HG02852 (cell line): ENCODE results near the gene PYGM.
"Not testable (repeated sequence)": the region's sequence is repeated elsewhere in the genome, so short reads cannot be mapped to it uniquely, and the experiment has no call there.

Experiments
- ATAC-seq: cut with Tn5 transposase; IDR thresholded peaks from one replicate; pipeline ENCODE4 v1.9.1; 2021; ENCODE audit warnings: mild to moderate bottlenecking, moderate library complexity; ENCODE audit not compliant: unreplicated experiment

The PYGM gene

DNA sequence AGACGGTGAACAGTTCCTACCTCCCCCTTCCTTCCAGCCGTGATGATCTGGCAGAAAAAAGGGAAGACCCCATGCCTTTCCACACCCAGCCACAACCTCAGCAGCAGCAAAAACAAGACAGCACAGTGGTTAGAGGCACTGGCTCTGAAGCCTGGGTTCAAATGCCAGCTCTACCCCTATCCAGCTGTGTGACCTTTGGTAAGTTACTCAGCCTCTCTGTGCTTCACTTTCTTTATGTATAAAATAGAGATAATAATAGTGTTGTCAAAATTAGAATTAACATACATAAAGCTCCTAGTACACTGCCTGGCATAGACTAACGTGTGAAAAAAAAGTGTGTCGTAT is 41.0 kb downstream of the PYGM start:
- ATAC-seq: no peak

DNA sequence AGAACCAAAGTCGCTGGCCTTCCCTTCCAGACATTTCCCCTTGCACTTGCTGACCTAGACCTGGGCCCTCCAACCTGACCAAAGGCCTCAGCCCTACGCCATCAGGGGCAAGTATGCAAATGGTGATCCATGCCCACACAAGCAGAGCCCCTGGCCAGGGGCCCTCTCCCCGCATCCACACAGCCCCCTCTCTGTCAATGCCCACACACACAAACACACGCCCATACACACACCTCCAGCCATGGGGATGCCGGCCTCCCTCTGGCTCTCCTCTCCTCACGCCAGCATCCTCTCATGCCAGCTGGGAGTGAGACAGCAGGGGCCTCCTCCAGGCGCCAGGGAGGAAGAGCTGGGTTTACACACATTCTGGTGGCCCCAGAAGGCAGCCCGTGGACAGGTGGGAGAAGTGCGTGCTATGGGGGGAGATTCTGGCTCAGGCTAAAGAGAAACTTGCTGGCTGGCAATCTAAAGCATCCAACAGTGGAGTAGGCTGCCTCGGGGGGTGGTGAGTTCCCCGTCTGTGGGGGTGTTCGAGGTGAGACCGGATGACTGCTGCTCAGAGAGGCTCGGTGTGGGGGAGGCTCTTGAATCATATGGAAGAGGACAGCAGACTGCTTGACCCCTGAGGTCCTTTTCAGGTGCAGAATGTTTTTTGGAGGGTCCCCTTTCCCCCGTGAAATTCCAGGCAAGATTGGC is 41.5 kb downstream of the PYGM start:
- no peak for ATAC-seq

DNA sequence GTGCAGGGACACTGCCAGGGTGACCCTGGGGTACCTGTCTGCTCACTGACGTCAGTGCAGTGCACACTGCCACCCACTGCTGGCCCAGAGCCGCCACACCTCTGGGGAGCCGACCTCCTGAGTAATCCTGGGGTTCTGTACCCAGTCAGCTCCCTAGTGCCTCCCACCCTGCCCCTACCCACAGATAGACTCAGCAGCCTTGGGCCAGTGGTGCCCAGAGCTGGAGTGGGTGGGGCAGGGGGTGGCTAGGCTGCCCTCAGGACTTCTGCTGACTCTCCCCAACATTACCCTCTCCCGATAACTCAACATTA is 42.6 kb downstream of the PYGM start:
- ATAC-seq: no peak

- ATAC-seq: no peak
These were observed 43.1 kb downstream of the PYGM start for GRCh38 chr11:64716473-64717267.

DNA sequence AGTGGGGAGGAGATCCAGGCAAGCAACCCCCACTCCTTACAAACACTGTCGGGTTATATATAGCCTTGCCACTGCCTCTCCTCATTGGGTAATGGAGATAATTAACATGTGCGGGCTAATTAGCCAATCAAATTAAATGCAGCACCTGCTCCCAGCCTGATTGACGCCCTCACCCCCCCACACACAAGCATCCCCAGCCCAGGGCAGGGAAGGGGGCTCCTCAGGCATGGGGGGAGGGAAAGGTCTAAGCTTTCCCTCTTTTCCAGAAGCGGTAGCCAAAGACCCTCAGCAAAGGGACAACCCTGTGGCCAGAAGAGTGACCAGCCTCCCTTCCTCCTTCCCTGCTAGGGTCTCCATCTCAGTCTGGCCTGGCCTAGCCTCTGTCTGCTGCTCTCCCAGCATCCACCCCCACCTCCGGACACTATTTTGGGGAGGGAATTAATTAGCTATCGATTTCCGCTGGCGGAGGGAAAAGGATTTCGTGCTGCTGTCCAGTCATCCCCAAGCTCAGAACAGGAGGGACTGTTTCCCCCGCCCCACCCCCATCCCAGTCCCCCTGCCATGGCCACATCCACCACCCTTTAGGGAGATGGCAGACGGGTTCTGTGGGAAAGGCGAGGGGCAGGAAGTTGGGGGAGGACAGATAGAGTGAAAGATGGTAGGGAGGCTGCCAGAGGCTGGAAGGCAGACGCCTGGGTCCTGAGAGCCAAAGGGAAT is 43.9 kb downstream of the PYGM start:
- ATAC-seq: no peak

DNA sequence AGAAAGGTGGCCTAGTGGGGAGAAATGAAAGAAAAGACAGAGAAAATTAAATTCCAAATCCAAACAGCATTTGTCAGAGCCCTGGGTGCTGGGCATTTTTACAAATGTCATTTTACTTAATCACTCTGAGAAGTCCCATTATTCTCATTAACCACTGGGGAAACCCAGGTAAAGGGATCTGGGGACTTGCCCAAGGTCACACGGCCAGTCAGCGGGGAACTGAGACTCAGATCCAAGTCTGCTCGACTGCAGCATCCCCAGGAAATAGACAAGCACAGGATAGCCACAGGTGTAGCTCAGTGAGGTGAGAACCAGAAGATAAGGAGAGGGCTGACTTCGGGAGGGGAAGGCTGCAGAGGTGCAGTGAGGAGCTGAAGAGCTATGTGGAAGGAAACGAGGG is 44.7 kb downstream of the PYGM start:
- no peak for ATAC-seq

- ATAC-seq: no peak
These were observed 45.1 kb downstream of the PYGM start for GRCh38 chr11:64714666-64715065.

DNA sequence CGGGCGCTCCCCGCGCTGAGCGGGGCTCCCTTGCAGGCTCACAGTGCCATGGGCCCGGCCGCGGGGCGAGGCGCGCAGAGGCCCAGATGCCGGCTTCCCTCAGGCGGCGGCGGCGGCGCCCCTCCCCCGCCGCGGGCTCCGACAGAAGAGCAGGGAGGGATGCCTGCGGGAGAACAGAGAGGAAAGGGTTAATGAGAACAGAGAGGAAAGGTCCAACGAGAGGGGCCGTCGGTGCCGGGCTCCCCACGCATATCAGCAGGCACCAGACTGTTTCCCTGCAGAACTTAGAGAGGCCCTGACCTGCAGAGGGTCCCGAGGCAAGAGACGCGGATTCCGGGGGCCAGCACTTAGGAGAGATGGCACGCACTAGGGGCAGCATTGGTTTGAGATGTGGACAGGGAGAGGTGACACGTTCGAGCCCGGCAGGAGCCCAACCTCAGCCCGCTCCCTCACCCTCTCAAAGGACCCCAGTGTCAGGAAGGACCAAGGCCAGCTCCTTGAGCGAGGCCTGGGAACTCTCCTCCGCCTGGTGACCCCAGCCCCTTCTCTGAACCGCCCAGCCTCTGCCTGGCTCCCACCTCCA is 45.9 kb downstream of the PYGM start:
- ATAC-seq: no peak

- no peak for ATAC-seq
These were observed 46.6 kb downstream of the PYGM start for GRCh38 chr11:64713016-64713707.

DNA sequence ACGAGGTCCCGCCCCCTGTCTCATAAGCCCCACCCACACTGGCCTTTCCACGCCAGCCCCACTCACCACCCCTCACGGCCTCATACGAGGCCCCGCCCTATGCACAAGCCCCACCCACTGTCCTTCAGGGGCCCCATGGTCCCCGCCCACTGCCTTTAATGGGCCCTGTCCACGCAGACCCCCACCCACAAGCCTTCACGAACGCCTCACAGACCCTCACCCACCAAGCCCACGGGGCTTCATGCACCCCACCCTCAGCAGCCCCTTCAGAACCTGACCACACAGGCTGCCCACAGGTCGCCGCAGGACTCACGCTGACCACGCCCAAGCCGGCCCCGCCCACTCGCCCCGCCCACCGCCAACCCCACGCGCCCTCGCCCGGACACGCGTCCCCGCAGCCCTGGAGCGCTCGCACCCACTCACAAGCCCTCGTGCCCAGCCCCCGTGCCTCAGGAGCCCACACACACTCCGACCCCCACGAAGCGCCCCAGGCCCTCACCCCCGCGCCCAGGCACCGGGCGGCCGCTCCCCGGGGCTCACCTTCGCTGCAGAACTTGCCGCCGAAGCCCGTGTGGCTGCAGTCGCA is 47.3 kb downstream of the PYGM start:
- ATAC-seq: no peak

DNA sequence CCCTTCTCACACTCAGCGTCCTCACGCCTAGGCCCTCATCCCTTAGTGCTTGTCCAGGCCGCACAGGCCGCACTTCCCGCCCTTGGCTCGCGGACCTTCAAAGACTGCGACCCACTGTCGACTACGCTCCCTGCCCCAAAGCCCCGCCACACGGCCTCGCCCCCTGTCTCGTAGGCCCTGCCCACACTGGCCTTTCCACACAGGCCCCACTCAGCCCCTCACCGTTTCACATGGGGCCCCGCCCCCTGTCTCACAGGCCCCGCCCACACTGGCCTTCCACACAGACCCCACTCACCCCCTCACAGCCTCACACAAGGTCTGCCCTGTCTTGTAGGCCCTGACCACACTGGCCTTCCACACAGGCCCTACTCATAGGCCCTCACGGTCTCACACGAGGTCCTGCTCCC is 47.8 kb downstream of the PYGM start:
- no peak for ATAC-seq

DNA sequence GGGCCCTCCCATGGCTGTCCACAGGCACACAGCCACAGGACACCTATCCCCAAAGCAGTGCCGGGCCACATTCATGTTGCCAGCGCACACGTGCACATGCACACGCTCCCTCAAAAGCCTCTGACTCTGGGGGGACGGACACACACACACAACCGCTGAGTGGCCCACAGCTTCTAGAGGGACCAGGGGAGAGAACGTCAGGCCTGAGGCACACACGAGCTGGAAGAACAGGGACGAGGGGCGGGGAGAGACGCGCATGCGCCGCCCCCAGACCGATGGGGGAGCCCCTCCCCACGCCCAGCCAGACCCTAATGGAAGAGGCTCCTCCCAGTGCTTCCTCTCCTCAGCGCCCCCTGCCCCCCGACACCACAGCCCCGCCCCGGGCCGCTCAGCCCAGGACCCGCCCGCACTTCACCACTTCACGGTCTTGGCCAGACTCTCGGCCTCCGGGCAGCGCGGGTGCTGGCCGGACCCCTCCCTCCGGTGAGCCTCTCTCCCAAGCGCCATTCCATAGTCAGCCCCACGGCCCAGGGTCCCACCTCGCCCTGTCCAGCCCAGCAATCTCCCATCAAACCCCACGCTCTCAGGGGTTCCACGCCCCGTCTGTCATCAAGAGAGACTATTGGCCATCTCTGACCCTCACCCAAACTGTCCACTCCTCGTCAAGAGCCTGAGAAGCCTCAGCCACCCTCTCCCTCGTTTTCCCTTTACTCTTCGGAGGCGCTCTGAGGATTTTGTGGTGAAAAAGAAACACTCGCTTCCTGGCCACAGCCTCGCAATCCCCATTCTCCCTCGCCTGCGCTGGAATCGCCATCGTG is 48.4 kb downstream of the PYGM start:
- ATAC-seq: no peak

- ATAC-seq: no peak
These were observed 49.2 kb downstream of the PYGM start for GRCh38 chr11:64710418-64711137.

DNA sequence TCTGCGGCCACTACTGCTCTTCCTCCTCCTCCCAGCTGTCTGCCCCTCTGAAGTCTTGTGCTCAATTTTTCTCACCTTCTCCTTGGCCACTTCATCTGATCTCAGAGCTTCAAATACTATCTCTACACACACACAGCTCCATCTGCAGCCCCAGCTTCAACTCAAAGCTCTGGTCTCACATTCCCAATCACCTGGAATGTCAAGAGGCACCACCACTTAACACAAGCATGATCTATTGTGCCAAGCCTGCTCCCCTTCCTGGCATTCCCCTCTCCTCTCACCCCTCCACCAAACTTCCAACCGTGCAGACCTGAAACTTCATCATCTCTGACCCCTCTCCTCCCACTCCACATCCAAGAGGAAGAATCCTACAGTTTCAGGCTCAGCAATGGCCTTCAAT is 54.3 kb downstream of the PYGM start:
- no peak for ATAC-seq

DNA sequence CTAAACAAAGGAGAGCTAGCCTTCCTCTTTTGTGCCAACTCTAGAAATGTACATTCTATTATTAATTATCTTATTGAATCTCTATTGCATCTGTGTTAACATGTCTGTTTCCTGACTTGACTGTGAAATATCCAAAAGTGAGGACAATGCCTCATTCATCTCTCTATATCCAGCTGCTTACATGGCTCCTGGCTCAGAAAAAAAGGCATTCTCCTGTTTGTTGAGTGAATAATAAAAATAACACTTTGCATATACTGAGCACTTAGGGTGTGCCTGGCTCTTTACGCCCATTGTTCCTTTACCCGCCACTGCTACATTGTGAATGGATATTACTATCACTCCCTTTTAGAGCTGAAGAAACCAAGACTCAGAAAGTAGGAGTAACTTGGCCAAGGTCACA is 56.7 kb downstream of the PYGM start:
- no peak for ATAC-seq

DNA sequence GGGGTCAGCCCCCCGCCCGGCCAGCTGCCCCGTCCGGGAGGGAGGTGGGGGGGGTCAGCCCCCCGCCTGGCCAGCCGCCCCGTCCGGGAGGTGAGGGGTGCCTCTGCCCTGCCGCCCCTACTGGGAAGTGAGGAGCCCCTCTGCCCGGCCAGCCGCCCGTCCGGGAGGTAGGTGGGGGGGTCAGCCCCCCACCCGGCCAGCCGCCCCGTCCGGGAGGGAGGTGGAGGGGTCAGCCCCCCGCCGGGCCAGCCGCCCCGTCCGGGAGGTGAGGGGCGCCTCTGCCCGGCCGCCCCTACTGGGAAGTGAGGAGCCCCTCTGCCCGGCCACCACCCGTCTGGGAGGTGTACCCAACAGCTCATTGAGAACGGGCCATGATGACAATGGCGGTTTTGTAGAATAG is 57.8 kb downstream of the PYGM start:
- ATAC-seq: not testable (repeated sequence)

- ATAC-seq: no peak
These were observed 61.3 kb downstream of the PYGM start for GRCh38 chr11:64698427-64698826.

GRCh38 chr11:64697663-64698375 is 62.0 kb downstream of the PYGM start:
- ATAC-seq: no peak
